T-helper 2 cell treated with Interferon-gamma antibody and Interleukin-4, amounts not matched to agents 100 ng/mL and 5 ng/mL, for 36 hours (primary cell): ENCODE measurements around the gene SARS1. TPM values are rescaled to one million over a fixed set of nuclear protein-coding genes. Genes with fewer than 3 reads are reported as not detected.

Experiments used
- total RNA-seq: library from RNA; stranded (reverse); gene quantifications from 2 replicates; pipeline ENCODE4 v1.2.3, GENCODE V29; 2022

Gene SARS1
- total RNA-seq, 1 donor from 2014 or later = 117 TPM

Other genes starting within 250 kb of the SARS1 start
- gene WDR47, start 171.8 kb upstream of the SARS1 start, total RNA-seq = 8.5 and 9.8 TPM in 2 replicates
- gene TAF13, start 137.9 kb upstream of the SARS1 start, total RNA-seq = 20.4 and 22.4 TPM in 2 replicates
- gene TMEM167B, start 123.2 kb upstream of the SARS1 start, total RNA-seq = 23.7 and 28.4 TPM in 2 replicates
- gene ELAPOR1, start 99.8 kb upstream of the SARS1 start, total RNA-seq = 5.6 and 5.9 TPM in 2 replicates
- gene CELSR2, start 35.6 kb downstream of the SARS1 start, total RNA-seq = 3.7 TPM in 2 replicates
- 19.5 and 21.5 TPM in 2 replicates for gene PSRC1, start 69.2 kb downstream of the SARS1 start, total RNA-seq
- gene MYBPHL, start 93.1 kb downstream of the SARS1 start, total RNA-seq = not detected in 2 replicates
- 5.8 and 6.2 TPM in 2 replicates for gene SORT1, start 184.0 kb downstream of the SARS1 start, total RNA-seq
- 201 and 210 TPM in 2 replicates for gene PSMA5, start 212.5 kb downstream of the SARS1 start, total RNA-seq